Measurements from ENCODE around the gene GTSF1L.

GTSF1L gene

DNA sequence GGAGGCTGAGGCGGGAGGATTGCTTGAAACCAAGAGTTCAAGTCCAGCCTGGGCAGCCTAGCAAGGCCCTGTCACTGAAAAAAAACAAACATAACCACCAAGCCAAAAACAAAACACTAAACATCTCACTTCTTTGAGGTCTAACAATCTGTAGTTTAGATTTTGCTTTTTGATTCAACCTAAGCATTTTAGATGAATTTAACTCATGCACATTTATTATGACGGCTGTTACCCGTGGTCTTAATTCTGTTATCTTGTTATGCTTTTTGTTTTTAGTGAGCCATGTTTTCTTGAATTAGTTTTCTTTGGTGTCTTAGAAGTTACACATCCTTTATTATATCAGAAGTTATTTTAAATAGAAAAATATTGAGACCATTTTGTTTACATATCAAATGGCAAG is 13.8 kb upstream of the GTSF1L start:
- Histone ChIP-seq H2AFZ (ENCODE audit: low read depth, low read length, severe bottlenecking) (no peak overlapping the region), H3K9me3 (ENCODE audit: insufficient read depth, low read length) (no peaks in the 10 kb centered on the region), H3K4me3 (ENCODE audit: insufficient read depth, low read length, poor library complexity, severe bottlenecking) (no peak overlapping the region), H3K79me2 (ENCODE audit: insufficient read depth, low read length) (no peaks in the 10 kb centered on the region), H3K9me2 (replicated peaks; ENCODE audit: insufficient read depth, low read length) (no peaks in the 10 kb centered on the region), H3K27ac (ENCODE audit: low read depth, low read length) (no peak overlapping the region), H3F3A (ENCODE audit: insufficient read depth) (no peaks in the 10 kb centered on the region), H3K9ac (ENCODE audit: low read length) (no peak overlapping the region), H3K27me3 (ENCODE audit: low read length) (no peaks in the 10 kb centered on the region), H3K4me2 (ENCODE audit: low read depth, low read length, poor library complexity, severe bottlenecking) (no peak overlapping the region), H4K20me1 (ENCODE audit: low read depth, low read length) (no peaks in the 10 kb centered on the region), H3K36me3 (ENCODE audit: low read length) (no peaks in the 10 kb centered on the region)
- TF ChIP-seq EZH2phosphoT487 (conservative IDR thresholded peaks at IDR 0.05; ENCODE audit: low read length), result no peak
- TF ChIP-seq, protein P1, sequence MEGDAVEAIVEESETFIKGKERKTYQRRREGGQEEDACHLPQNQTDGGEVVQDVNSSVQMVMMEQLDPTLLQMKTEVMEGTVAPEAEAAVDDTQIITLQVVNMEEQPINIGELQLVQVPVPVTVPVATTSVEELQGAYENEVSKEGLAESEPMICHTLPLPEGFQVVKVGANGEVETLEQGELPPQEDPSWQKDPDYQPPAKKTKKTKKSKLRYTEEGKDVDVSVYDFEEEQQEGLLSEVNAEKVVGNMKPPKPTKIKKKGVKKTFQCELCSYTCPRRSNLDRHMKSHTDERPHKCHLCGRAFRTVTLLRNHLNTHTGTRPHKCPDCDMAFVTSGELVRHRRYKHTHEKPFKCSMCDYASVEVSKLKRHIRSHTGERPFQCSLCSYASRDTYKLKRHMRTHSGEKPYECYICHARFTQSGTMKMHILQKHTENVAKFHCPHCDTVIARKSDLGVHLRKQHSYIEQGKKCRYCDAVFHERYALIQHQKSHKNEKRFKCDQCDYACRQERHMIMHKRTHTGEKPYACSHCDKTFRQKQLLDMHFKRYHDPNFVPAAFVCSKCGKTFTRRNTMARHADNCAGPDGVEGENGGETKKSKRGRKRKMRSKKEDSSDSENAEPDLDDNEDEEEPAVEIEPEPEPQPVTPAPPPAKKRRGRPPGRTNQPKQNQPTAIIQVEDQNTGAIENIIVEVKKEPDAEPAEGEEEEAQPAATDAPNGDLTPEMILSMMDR (IDR thresholded peaks at IDR 0.05; ENCODE audit: insufficient read depth, low read length, poor library complexity, severe bottlenecking), result no peak

DNA sequence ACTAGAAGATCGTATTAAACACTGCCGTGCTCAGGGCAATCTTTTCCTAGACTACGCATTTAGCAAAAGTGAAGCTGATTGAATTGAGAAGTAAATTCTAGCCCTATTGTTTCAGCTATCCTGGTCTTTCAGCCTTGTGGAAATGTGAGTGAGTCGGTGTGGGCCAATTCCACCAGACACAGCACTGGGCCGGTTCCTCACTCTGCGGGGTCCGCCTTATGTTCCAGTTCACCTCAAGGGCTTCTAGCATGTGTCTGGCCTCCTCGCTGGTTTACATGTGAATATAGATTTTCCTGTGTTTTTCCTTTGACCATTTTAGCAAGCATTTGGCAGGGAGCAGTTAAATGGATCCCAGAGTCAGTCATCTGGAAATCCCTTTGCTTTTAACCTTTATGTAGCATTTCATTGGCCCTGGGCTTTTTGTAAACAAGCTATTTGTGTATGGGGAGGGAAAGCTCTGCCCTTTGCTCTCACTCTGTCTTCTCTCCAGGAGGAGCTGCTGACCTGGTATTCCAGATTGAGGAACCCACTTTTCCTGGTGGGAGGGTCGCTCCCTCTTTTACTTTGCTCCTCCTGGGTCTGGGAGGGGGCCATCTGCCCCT is 12.4 kb upstream of the GTSF1L start:
- H3K27ac ChIP-seq (ENCODE audit: low read depth, low read length), result no peak overlapping the region

DNA sequence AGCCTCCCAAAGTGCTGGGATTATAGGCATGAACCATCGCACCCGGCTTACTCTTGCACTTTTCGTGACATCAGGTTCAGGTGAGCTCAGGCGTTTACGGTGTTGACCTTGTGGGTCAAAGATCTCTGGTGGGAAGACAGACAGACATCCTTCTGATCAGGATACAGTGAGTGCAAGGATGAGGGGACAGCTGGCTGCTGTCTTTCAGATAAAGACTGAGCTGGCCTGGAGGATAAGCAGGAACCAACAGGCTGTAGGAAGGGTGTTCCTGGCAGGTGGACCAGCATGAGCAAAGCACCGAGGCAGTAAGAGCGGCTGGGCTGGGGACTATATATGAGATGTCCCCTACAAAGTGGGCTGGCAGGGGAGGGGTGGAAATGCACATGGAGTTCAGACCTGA is 11.1 kb upstream of the GTSF1L start:
- Histone ChIP-seq H3K36me3 (ENCODE audit: low read length) (no peaks in the 10 kb centered on the region), H3K9me3 (ENCODE audit: insufficient read depth, low read length) (no peaks in the 10 kb centered on the region), H3K27ac (ENCODE audit: low read depth, low read length) (no peak overlapping the region), H3K4me3 (ENCODE audit: insufficient read depth, low read length, poor library complexity, severe bottlenecking) (no peak overlapping the region), H3K9me2 (replicated peaks; ENCODE audit: insufficient read depth, low read length) (no peaks in the 10 kb centered on the region), H4K20me1 (ENCODE audit: low read depth, low read length) (no peaks in the 10 kb centered on the region), H3K79me2 (ENCODE audit: insufficient read depth, low read length) (no peaks in the 10 kb centered on the region), H3K4me2 (ENCODE audit: low read depth, low read length, poor library complexity, severe bottlenecking) (no peak overlapping the region), H3F3A (ENCODE audit: insufficient read depth) (no peaks in the 10 kb centered on the region), H3K9ac (ENCODE audit: low read length) (no peak overlapping the region), H2AFZ (ENCODE audit: low read depth, low read length, severe bottlenecking) (no peak overlapping the region), H3K27me3 (ENCODE audit: low read length) (no peaks in the 10 kb centered on the region)
- TF ChIP-seq, protein P1 (IDR thresholded peaks at IDR 0.05; ENCODE audit: insufficient read depth, low read length, poor library complexity, severe bottlenecking), result no peak
- TF ChIP-seq EZH2phosphoT487 (conservative IDR thresholded peaks at IDR 0.05; ENCODE audit: low read length), result no peak

More for the DNA sequence above, 12.4 kb upstream of the GTSF1L start:
- no peaks in the 10 kb centered on the region for H3K79me2 ChIP-seq (ENCODE audit: insufficient read depth, low read length)
- no peaks in the 10 kb centered on the region for H3K9me3 ChIP-seq (ENCODE audit: insufficient read depth, low read length)
- no peaks in the 10 kb centered on the region for H3K27me3 ChIP-seq (ENCODE audit: low read length)
- H3K4me2 ChIP-seq (ENCODE audit: low read depth, low read length, poor library complexity, severe bottlenecking), result no peak overlapping the region
- no peak overlapping the region for H3K4me3 ChIP-seq (ENCODE audit: insufficient read depth, low read length, poor library complexity, severe bottlenecking)
- H3K9me2 ChIP-seq (replicated peaks; ENCODE audit: insufficient read depth, low read length), result no peaks in the 10 kb centered on the region
- no peaks in the 10 kb centered on the region for H3K36me3 ChIP-seq (ENCODE audit: low read length)
- no peaks in the 10 kb centered on the region for H4K20me1 ChIP-seq (ENCODE audit: low read depth, low read length)
- TF ChIP-seq EZH2phosphoT487 (conservative IDR thresholded peaks at IDR 0.05; ENCODE audit: low read length), result no peak
- TF ChIP-seq, protein P1 (IDR thresholded peaks at IDR 0.05; ENCODE audit: insufficient read depth, low read length, poor library complexity, severe bottlenecking), result no peak
- no peak overlapping the region for H3K9ac ChIP-seq (ENCODE audit: low read length)
- H3F3A ChIP-seq (ENCODE audit: insufficient read depth), result no peaks in the 10 kb centered on the region
- no peak overlapping the region for H2AFZ ChIP-seq (ENCODE audit: low read depth, low read length, severe bottlenecking)
